ENCODE results near the gene NINJ1.

NINJ1 gene

DNA sequence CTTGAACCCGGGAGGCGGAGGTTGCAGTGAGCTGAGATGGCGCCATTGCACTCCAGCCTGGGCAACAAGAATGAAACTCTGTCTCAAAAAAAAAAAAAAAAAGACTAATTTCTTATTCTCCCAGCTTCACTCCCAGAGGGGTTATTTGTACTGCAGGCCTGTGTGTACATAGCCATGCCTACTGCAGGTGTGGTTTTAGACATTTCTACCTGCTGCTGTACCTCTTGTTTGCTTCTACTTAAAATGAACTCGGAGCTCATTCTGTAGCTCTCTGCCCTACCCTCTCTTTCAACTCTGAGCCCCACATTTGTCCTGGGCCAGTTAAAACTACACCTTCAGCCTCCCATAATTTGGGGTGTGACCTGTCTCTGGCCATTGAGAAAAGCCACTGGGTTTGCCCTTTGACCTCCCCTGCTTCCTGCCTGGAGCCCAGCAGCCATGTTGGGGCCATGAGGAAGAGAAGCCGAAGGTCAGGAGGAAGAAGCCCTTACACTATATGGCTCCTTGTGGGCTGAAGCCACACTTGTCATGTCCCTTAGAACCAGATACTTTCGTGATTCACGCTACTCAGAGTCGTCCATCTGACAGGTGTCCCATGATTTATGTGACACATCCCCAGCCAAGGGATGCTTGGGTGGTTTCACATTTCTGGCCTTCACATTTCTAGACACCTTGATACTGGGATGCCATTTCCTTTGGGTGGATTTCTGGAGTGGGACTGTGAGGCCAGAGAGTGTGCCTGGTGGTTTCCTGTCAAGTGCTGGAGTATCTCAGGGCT lies 47.4 kb downstream of the NINJ1 start:
- no peak for DNase-seq

DNA sequence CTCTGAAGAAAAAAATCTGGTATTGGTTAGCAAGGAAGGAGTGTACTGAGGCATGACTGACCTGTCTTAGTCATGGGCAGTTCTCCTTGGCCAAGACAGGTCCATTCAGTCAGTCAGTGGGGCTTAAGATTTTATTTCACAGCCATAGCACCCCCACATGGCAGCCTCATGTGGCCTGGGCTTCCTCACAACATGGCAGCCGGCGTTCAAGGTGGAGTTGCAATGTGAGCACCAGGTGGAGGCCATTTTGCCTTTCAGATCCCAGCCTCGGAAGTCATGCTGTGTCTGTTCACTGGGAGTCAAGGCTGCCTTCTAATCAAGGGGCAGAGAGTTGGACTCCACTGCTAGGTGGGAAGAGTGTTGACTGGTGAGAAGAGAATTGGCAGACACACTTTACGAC lies 48.4 kb downstream of the NINJ1 start:
- DNase-seq = no peak

DNA sequence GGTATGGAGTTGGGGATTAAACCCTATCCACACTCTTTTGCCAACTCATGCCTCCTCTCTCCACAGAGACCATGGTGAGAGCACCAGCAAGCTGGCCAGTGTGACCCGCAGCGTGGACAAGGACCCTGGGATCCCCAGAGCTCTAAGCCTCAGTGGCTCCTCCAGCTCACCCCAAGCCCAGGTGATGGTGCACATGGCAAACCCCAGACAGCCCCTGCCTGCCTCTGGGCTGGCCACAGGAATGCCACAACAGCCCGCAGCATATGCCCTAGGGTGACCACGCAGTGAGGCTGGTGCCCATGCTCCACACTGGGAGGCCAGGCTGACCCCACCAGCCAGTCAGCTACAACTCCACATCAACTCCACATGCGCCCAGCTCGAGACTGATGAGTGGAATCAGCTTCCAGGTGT lies 49.6 kb downstream of the NINJ1 start:
- DNase-seq = no peak

DNA sequence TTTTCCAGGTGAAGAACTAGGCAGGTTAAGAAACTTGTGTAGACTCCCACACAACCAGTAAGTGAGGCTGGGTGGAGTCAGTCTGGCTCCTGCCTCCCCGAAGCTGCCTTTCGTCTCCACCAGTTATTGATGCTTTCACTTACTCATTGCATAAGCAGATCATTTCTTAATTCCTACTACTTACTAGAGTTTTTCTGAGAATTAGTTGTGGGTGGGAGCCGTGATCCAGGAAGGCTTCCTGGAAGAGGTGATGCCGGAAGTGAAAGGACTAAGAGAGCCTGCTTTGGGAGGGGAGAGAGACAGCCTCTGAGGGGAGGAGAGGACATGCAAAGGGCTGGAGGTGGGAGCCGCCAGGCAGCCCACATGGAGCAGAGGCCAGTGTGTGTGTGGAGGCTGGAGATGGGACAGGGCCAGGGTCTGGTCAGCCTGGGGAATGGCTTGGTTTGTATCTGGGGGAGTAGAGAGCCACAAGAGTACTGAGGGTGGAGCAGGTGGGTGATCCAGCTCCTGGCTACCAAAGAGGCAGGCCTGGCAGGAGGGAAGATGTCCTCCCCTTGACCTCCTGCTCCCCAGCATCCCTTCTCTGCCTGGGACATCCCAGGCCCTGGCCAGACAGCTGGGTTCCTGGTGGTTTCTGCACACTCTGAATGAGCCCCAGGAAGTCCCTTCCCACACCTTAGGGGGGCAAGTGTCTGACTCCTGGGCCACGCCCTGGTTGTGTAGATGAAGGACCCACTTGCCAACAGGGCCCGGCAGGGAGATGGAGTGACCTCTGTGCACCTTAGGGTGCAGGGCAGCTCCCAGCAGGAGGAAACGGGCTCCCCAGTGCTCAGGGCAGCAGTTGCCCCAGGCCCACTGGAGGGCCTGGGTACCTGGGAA lies 50.2 kb downstream of the NINJ1 start:
- DNase-seq = no peak

DNA sequence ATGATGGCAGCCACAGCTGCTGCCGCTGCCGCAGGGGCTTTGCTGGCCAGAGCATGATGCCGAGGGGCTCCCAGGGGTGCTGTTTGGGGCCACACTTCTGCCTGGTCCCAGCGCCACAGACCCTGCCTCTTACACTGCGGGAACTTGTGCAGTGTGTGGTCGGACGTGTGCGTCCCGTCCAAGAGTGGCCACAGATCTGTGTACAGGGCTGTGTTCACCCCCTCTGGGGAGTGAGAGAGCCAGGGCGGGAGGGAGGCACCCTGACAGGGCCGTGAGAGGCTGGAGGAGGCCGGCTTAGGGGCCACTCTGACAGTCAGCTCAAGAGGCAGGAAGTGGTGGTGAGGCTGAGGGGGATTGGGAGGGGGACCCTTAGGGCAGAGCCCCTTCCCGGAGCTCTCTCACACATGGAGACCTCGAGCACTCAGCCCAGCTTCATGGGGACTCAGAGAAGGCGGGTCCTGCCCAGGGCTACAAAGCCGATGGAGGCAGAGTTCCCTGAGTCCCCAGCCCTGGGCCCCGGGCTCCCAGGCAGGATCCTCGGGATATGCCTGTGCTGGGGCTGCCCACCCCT lies 51.1 kb downstream of the NINJ1 start:
- DNase-seq = no peak

DNA sequence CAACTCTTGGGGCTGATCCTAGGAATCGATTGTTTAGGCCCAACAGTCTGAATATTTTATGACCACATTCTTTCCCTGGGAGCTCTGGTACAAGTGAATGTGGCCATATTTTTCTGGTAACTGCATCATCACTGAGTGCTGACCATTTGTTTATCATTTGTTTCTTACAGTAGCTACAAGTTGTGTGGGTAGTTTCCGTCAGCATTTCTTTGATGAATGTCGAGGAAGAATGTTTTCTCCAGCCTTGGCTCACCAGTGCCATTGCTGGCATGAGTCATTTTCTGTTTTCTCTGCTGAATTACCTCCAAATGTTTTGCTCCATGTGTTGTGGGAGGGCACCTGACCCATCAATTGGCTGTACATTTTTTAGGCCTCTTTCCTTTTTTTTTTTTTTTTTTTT lies 52.1 kb downstream of the NINJ1 start:
- no peak for DNase-seq

DNA sequence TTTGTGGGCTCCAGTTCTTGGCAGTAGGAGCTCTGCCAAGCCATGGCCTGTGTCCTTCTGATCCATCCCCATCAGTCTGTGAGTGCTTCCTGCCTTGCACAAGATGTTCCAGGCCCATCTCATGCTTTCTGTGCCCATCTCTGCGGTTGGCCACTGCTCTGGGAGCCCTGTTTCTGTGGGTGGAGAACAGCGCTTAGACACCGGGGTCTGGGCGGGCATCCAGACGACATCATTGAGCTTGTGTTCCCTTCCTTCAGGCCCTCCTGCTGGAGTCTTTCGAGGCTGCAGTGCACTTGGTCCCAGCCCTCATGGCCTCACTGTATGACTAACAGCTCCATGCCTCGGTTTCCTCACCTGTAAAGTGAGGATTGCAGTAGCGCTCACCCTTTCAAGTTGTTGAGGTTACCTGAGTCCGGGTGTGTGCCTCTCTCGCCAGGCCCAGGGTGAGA lies 52.9 kb downstream of the NINJ1 start:
- no peak for DNase-seq

DNA sequence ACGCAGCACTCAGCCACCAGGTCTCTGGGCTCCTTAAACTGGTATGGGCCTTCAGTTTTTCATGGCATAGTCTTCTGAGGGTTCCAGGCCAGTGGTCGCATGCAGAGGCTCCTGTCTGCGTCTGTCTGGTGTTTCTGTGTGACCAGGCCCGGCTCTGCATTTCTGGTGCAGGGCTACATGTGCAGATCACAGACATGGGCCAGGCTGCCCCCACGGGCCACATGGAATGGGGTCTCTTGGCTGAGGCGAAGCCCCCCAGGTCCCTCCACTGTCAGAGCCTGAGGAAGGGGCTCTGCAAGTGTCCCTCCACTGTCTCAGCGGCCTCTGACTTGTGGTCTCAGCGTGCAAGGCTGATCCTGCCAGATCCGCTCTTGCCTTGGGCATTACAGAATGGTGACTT lies 53.6 kb downstream of the NINJ1 start:
- DNase-seq = no peak

DNA sequence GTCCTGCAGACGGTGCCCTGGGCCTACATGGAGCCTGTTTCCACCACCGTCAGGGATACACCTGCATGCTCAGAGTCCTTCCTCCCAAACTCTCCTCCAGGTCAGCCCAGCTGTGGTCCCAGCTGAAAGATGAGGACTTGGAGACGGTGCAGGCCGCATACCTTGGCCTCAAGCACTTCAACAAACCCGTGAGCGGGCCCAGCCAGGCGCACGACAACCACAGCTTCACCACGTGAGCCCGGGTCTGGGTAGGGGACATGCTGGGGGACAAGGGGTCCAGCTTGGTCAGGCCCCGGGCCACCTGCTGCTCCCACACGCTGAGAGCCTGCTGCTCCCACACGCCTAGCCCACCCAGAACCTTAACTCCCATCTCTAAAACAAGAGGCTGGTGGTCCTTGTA lies 54.7 kb downstream of the NINJ1 start:
- DNase-seq = no peak

DNA sequence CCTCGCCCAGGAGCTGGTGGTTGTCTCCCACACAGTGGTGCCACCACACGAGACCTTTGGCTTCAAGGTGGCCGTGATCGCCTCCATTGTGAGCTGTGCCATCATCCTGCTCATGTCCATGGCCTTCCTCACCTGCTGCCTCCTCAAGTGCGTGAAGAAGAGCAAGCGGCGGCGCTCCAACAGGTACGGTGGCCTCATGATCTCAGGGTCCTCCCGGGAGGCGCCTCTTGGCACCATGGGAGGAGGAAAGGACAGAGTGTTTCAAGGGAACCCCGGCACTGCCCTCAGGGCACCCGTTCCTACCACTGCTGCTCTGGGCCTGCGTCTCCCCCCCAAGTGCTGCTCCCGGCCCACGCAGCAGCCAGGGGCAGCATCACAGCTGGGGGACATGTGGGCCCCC lies 56.2 kb downstream of the NINJ1 start:
- DNase-seq = no peak

DNA sequence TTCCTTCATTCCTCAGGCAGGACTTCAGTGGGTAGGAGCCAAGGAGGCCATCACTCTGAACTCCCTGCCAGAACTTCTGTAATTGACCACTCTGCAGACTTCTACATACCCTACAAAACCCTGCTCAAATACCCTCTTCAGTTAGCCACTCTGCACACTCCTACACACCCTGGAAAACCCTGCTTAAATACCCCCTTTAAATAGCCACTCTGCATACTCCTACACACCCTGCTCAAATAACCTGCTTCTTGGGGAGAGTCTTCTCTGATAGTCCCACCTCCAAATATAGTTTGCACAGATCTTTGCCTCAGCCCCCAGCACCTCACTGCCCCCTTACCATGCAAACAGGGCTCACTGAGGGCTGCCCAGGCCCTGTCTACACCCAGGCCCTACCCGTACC lies 56.7 kb downstream of the NINJ1 start:
- DNase-seq = no peak

DNA sequence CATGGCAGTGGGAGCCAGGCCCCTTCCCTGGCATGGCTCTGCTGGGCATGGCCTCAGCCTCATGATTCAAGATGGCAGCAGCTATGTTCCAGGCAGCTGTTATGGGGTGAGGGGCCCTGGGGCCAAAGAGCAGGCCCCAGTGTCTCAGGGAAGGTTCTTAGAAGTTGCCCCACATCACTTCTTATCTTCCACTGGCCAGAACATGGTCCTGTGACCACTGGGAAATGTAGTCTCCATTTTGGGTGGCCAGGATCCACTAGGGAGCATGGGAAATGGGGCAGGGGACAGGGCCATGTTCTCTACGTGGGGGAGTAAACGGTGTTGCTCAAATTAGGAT lies 57.3 kb downstream of the NINJ1 start:
- no peak for DNase-seq

DNA sequence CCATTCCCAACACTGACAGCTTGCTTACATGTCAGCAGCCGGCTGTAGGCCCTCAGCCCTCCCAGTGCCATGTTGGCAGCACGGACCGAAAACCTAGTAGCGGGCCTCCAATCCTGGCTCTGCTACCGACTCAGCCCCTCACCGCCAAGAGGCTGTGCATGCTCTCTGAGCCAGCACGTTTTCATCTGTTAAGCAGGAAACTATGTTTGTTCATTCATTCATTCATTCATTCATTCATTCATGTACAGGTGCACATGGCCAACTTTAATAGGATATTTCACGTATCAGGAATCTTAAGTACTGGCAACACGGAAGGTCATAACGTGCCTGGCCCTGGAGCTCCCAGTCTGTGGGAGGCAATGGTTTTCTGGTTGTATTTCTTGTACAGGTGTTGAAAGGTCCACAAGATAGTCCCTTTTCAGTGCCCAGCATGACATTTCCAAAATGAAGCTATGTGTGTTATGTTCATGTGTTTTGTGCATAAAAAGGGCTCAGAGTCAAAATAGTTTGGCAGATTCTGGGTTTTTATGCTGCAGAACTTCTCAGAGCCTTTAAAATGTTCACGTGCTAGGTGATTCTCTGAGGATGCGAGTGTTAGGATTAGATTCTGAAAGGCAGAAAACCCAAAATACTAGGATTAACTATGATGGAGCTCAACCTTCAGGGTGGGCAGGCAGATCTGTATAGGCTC lies 57.8 kb downstream of the NINJ1 start:
- DNase-seq = no peak

DNA sequence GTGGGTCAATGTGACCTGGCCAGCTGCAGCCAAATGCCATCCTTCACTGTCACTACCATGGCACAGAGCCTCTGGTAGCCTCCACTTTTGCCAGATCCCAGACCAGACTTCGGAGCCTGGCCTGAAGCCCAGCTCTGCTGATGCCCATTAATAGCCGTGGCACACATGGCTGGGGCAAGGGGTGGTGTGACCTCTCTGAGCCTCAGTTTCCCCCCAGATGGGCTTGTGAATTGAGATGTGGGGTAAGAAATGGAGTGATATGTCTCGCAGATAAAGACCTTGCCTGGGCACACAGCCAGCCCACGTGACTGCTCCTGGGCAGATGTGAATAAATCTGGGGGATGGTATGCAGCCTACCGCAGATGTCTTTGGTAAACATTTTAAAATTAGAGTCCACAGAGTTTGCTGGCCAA lies 61.7 kb downstream of the NINJ1 start:
- DNase-seq = no peak

Measured in GOT3 (cell line).